Prostate gland (tissue), 2 donors: ENCODE data around the gene UCP1.

Experiments used
- CTCF ChIP-seq, 4 experiments: fragments of 200-600 bp in 2 of 4; fragments of 450-650 bp in 2 of 4; sonication (generic) in 2 of 4; IDR thresholded peaks; 1 replicate in 3 of 4; 2 replicates in 1 of 4; pipeline ENCODE4 v1.5.1; 2016 to 2019; ENCODE audit warnings: antibody characterized with exemption in 4 of 4, mild to moderate bottlenecking in 2 of 4, moderate library complexity in 2 of 4
- POLR2A ChIP-seq: fragments of 450-650 bp; IDR thresholded peaks from one replicate; pipeline ENCODE4 v1.6.1; 2016; ENCODE audit warnings: antibody characterized with exemption, mild to moderate bottlenecking
- POLR2AphosphoS5 ChIP-seq: sonication (generic); formaldehyde crosslinking; IDR thresholded peaks from one replicate; pipeline ENCODE4 v1.6.1; 2017; ENCODE audit warnings: antibody characterized with exemption

- TF ChIP-seq POLR2AphosphoS5 (no peak), POLR2A (no peak), CTCF (IDR thresholded peaks at IDR 0.05) (no peak)
Observed at GRCh38 chr4:140515423-140515822, 53.3 kb downstream of the UCP1 start.
